Amniotic stem cell (primary cell): ENCODE data around the gene SSR1.
"Not testable (repeated sequence)": the region's sequence is repeated elsewhere in the genome, so short reads cannot be mapped to it uniquely, and the experiment has no call there.

ENCODE experiments used
- DNase-seq: peaks from one replicate; lab custom pipeline; 2025; lab: John Stamatoyannopoulos, UW

SSR1 gene

GRCh38 chr6:7312616-7313504, at the start of gene SSR1:
Gene SSR1 (minus strand): TSS chr6:7313199. CDS start chr6:7313120, 79 bp downstream.
- peak; percentile 98 for DNase-seq

- DNase-seq: not testable (repeated sequence)
Measured at GRCh38 chr6:7351916-7352315, 38.9 kb upstream of the SSR1 start.

- not testable (repeated sequence) for DNase-seq
Measured at GRCh38 chr6:7350591-7350990, 37.6 kb upstream of the SSR1 start.

GRCh38 chr6:7347551-7347997, 34.6 kb upstream of the SSR1 start:
- not testable (repeated sequence) for DNase-seq

- not testable (repeated sequence) for DNase-seq
Measured at GRCh38 chr6:7344773-7345450, 31.9 kb upstream of the SSR1 start.

GRCh38 chr6:7343546-7344475, 30.8 kb upstream of the SSR1 start:
- no peak for DNase-seq

- no peak for DNase-seq
Measured at GRCh38 chr6:7341989-7342742, 29.2 kb upstream of the SSR1 start.

GRCh38 chr6:7341271-7341670, 28.3 kb upstream of the SSR1 start:
- DNase-seq: no peak

- DNase-seq: not testable (repeated sequence)
Measured at GRCh38 chr6:7339007-7339732, 26.2 kb upstream of the SSR1 start.

GRCh38 chr6:7338031-7338430, 25.0 kb upstream of the SSR1 start:
- DNase-seq: no peak

GRCh38 chr6:7335519-7335918, 22.5 kb upstream of the SSR1 start:
- DNase-seq: no peak

- no peak for DNase-seq
Measured at GRCh38 chr6:7334685-7335084, 21.7 kb upstream of the SSR1 start.

- DNase-seq: no peak
Measured at GRCh38 chr6:7332090-7332745, 19.2 kb upstream of the SSR1 start.

- DNase-seq: no peak
Measured at GRCh38 chr6:7331452-7331851, 18.5 kb upstream of the SSR1 start.

GRCh38 chr6:7328243-7328642, 15.2 kb upstream of the SSR1 start:
- no peak for DNase-seq

GRCh38 chr6:7325750-7326149, 12.8 kb upstream of the SSR1 start:
- DNase-seq: no peak

GRCh38 chr6:7324520-7324919, 11.5 kb upstream of the SSR1 start:
- no peak for DNase-seq

GRCh38 chr6:7323074-7323473, 10.1 kb upstream of the SSR1 start:
- no peak for DNase-seq

GRCh38 chr6:7321866-7322265, 8.9 kb upstream of the SSR1 start:
- not testable (repeated sequence) for DNase-seq

GRCh38 chr6:7319406-7319805, 6.4 kb upstream of the SSR1 start:
- DNase-seq: not testable (repeated sequence)
